Measurements from ENCODE around the gene MAGEB18. TPM values are rescaled to one million over a fixed set of nuclear protein-coding genes. Genes with fewer than 3 reads are reported as not detected.

Gene MAGEB18
- total RNA-seq, 1 experiment from 2014 or later, result not detected

GRCh38 chrX:26160301-26160700 is 22.2 kb downstream of the MAGEB18 start, which contains the start of gene MAGEB6B:
Gene MAGEB6B (plus strand): TSS chrX:26160601. CDS start chrX:26160601, 0 bp downstream.
- CTCF ChIA-PET, result no interaction called here
- no peak for DNase-seq
- BruUV-seq (replicated peaks), result no TSS peak
- Mint-ChIP-seq H3K36me3 (ENCODE audit: insufficient read depth, unreplicated experiment) (no peaks in the 10 kb centered on the region), H3K4me1 (ENCODE audit: low read depth, unreplicated experiment) (no peaks in the 10 kb centered on the region), H3K4me3 (ENCODE audit: low read depth, unreplicated experiment) (no peak within 1 kb of the TSS), H3K9me3 (ENCODE audit: low read depth, unreplicated experiment) (peaks cover 8% of the 10 kb centered on the region), H3K27ac (ENCODE audit: unreplicated experiment) (no peak within 1 kb of the TSS), H3K27me3 (ENCODE audit: unreplicated experiment) (no peaks in the 10 kb centered on the region)
- intact Hi-C loops (cut with micrococcal nuclease; ENCODE audit: unreplicated experiment), result no loop called here
- no peak for TF ChIP-seq CTCF (IDR thresholded peaks at IDR 0.05; ENCODE audit: unreplicated experiment)

Other genes with a start within 250 kb of the MAGEB18 start
- not detected in 2 replicates for gene MAGEB6B, start 22.3 kb downstream of the MAGEB18 start, total RNA-seq (2022)
- not detected in 2 replicates for gene MAGEB6, start 54.1 kb downstream of the MAGEB18 start, total RNA-seq (2022)
- not detected in 2 replicates for gene MAGEB5, start 77.8 kb downstream of the MAGEB18 start, total RNA-seq (2022)

All from Calu3 (cell line).